IMR-90 (cell line): ENCODE data around the gene LAP3.

ENCODE experiments used
- BHLHE40 ChIP-seq: fragments of 150-350 bp; IDR thresholded peaks from 2 replicates; pipeline ENCODE4 v1.6.1; 2016; ENCODE audit warnings: mild to moderate bottlenecking, low read depth, low read length
- CTCF ChIP-seq: conservative IDR thresholded peaks from 2 replicates; pipeline ENCODE4 v1.5.1; 2012; ENCODE audit warnings: mild to moderate bottlenecking, low read depth, low read length, improper control_type of control experiment
- SMC3 ChIP-seq: fragments of 150-350 bp; IDR thresholded peaks from 2 replicates; pipeline ENCODE4 v1.6.1; 2016; ENCODE audit warnings: low read depth, mild to moderate bottlenecking, antibody characterized with exemption, low read length, moderate library complexity

GRCh38 chr4:17554568-17554967, 22.4 kb upstream of the LAP3 start:
- no peak for TF ChIP-seq SMC3
- no peak for TF ChIP-seq CTCF
- no peak for TF ChIP-seq BHLHE40
